SW 1271 (cell line): ENCODE measurements around the gene UNC13A.
A peak's percentile ranks its signal among the peaks of the same experiment; 100 is the strongest.

ENCODE experiments used
- DNase-seq, 2 experiments: peaks; one replicate each; lab custom pipeline; 2025; lab: John Stamatoyannopoulos, UW

UNC13A gene

GRCh38 chr19:17626456-17627015 lies 61.6 kb downstream of the UNC13A start:
- DNase-seq: no peak

GRCh38 chr19:17625980-17626379 lies 62.2 kb downstream of the UNC13A start:
- DNase-seq: no peak

DNA sequence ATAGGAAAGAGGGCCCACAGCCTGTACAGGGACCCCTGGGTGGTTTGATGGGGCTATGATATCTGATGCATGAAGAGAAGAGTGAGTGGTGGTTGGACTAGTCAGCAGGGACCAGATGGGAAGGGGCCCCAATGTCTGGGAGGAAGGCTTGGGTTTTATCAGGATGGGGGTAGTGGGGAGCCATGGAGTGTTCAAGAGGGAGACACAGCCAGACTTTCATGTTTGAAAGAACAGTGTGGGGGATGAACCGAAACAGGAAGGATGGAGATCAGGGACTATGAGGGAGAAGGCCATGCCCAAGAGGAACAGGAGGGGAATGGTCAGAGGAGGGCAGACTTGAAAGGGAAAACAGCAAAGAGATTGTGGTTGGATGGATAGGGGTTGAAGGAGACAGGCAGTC lies 63.1 kb downstream of the UNC13A start:
- DNase-seq: no peak

DNA sequence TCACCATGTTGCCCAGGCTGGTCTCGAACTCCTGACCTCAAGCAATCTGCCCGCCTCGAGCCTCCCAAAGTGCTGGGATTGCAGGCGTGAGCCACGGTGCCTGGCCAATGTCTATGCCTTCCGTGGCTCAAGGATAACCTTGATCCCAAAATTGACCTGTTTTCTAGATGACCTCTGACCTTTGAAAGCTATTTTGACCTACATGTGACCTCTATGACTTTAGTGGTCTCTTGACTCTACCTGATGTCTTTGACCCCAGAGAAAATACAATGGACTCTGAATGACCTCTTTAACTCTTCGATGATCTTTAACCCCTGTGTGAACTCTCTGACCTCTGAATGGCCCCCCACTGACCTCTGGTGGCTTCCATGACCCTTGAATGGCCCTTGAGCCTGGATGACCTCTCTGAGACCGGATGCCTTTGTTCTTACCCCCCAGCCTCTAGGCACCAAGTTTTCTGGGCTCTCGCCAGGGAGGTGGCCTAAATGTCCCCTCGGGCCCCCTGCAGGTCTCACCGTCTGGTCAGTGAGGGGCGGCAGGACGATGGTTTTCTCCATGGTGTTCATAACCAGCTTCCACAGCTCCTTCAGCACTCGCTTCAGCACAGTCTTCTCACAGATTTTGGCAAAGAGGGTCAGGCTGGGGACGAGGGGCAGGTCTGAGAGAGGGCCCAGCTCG lies 63.7 kb downstream of the UNC13A start:
- DNase-seq: no peak

- DNase-seq: no peak
Measured at GRCh38 chr19:17623224-17623935, 64.8 kb downstream of the UNC13A start.

DNA sequence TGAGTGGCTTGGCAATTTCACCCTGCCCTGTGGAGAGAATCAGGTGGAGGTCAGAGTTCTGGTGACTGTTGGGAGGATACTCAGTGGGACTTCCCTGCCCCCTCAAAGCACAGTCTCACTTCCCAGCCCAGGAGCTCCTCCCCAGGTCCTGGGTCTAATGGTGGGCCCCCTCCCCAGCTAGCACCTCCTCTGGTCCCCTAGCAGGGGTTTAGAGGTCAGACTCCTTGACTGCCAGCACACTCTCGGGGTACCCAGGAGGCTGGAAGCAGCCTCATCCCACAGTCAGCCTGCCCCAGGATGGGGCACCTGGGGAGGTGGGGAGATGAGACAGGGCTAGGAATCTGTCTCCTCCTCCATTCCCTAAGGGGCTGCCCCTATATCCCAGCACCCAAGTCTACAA lies 67.5 kb downstream of the UNC13A start:
- DNase-seq: no peak

DNA sequence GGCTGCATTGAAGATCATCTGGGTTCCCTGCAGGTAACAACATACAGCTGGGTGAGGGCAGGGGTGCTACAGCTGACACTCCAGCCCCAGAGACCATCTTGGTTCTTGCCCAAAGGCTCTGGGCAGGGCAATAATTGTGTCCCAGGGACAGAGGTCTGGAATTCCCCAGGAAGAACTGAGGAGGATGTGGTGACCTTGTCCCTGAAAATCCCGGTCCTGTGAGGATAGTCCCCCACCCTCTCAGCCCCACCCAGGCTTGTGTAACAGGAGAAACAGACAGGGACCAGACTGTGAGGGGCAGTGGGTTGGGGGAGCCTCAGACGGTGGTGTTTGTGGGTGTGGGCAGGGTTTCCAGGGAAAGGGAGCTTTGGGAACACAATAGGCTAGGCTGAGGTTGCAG lies 69.2 kb downstream of the UNC13A start:
- DNase-seq: peak in 1 of 2 experiments; percentile 16

DNA sequence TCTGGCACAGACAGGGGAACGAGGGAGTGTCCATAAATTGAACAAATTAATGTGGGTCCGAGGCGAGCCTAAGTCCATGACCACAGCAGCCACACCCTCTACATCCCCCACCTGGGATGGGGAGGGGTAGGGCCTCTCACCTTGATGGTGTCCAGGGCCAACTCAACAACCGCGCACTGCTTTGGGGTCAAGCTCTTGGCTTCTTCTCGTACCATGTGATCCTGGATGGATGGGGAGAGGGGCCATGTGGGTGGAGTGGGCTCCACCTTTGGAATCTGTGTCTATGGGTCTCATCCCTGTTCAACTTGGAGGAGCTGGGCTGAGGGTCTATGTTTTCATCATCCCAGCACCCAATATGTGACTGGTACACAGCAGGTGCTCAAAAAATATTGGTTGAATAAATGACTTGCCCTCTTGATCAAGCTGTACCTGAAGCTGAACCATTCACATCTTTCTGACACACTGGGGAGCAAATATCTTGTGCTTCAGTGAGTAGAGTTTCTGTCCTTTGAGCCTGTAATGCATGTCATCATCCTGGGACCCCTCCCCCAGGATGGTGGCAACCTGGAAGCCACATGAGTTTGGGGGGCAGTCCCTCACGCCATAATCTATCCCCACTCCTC lies 69.8 kb downstream of the UNC13A start:
- DNase-seq: no peak

DNA sequence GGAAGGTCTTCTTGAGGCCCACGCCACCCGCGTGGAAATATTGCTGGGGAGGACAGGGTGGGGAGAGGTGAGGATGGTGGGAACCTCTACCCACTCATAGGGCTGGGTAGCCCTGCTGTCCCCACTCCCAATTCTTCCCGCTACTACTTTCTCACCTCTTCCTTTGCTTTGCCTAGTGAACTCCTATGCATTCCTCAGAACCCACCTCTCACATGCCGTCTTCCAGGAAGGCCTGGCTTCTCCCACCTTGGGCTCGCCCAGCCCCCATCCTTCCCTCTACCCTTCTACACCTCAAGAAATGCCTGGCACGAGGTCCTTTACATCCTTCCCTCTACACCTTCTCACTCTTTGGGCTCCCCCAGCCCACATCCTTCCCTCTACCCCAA lies 70.4 kb downstream of the UNC13A start:
- no peak for DNase-seq

DNA sequence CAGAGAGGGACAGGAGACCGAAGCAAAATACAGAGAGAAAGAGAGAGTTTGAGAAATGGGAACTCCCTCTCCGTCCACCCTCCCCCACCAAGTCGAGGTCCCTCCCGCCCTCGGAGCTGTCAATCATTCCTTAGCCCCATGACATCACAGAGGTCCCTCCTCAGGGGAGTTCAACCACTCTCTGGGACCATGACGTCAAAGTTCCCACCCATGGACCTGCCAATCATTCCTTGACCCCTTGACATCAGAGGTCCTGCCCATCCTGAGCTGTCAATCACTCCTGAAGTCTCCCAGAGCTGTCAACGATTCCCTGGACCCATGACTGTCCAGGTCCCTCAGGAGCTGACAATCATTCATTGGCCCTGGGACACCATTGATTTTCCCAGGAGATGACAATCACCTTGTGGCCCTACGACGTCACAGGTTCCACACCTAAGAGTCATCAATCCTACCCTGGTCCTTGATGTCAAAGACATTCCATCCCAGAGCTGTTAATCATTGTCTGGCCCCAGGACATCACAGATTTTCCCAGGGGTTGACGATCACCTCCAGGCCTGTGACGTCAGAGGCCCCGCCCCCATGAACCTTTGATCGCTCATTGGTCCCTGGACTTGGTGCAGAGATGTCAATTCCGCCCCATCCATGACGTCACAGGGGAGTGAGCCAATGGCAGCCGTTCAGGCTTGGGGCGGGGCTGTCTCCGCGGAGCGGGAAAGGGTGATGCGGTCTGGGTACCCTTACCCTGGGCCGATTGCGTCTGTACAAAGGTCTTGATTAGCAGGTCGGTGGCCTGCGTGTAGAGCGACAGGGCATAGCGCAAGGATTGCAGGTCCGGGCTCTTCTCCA lies 71.0 kb downstream of the UNC13A start:
- DNase-seq: no peak

DNA sequence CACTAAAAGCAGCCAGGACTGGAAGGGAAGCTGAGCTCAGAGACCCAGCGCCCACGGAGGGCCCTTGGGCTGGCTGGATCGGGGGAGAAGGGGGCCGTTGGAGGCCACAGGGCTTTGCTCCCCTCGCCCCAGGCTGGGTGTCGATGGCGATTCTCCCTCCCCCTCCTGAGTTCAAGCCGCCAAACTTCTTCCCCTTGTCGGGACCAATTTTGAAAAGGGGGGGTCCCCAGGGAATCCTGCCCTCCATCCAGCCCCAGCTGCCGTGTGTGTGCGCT lies 71.5 kb downstream of the UNC13A start:
- no peak for DNase-seq

GRCh38 chr19:17615889-17616685 lies 72.1 kb downstream of the UNC13A start:
- no peak for DNase-seq

GRCh38 chr19:17614476-17614875 lies 73.7 kb downstream of the UNC13A start:
- DNase-seq: no peak

GRCh38 chr19:17611462-17612244 lies 76.5 kb downstream of the UNC13A start:
- DNase-seq: no peak

GRCh38 chr19:17610384-17610783 lies 77.8 kb downstream of the UNC13A start:
- peak in 1 of 2 experiments; percentile 48 for DNase-seq

DNA sequence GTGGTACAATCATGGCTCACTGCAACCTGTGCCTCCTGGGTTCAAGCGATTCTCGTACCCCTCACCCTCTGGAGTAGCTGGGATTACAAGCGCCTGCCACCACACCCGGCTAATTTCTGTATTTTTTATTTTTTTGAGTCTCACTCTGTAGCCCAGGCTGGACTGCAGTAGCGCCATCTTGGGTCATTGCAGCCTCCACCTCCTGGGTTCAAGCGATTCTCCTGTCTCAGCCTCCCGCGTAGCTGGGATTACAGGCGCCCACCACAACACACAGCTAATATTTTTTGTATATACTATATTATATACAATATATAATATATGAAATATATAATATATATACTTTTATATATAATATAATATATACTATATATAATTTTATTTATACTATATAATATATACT lies 80.2 kb downstream of the UNC13A start:
- no peak for DNase-seq

- no peak for DNase-seq
Measured at GRCh38 chr19:17606590-17607185, 81.5 kb downstream of the UNC13A start.

GRCh38 chr19:17605761-17606589 lies 82.2 kb downstream of the UNC13A start:
- peak; percentile 65 to 83 for DNase-seq

DNA sequence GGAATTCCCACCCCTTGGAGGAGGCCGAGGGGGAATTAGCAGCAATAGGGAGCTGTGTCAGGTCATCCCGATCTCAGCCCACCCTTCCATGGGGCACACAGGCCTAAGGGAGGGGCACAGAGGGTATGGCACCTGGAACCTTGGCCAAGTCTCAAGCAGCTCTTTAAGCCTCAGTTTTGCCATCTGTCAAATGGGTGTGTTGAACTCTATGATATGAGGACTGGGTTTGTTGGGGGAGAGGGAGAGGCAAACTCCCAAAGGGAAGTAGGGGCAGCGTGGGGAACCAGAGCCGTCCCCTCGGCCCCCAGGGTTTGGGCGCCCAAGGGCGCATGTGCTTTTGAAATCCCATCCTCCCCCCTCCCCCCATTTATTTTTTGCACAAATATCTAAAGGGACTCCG lies 83.0 kb downstream of the UNC13A start:
- no peak for DNase-seq
